NCI-H460 (cell line): ENCODE data around the gene KLHL2. TPM values are rescaled to one million over a fixed set of nuclear protein-coding genes. Genes with fewer than 3 reads are reported as not detected.
"Not testable (repeated sequence)": the region's sequence is repeated elsewhere in the genome, so short reads cannot be mapped to it uniquely, and the experiment has no call there.

Experiments
- DNase-seq: peaks from one replicate; pipeline ENCODE4 v3.0.0-alpha.2; 2016; ENCODE audit warnings: low read depth; ENCODE audit errors: extremely low read depth
- total RNA-seq: library from RNA; depleted of rRNA; stranded (reverse); fragments of >200 nt; shearing (Covaris generic); gene quantifications from 2 replicates; pipeline ENCODE4 v1.2.3, GENCODE V29; 2014

The KLHL2 gene
- total RNA-seq, 1 experiment from 2014 or later = 14.4 TPM

- DNase-seq = not testable (repeated sequence)
Observed at GRCh38 chr4:165229490-165230200, 22.3 kb downstream of the KLHL2 start.

DNA sequence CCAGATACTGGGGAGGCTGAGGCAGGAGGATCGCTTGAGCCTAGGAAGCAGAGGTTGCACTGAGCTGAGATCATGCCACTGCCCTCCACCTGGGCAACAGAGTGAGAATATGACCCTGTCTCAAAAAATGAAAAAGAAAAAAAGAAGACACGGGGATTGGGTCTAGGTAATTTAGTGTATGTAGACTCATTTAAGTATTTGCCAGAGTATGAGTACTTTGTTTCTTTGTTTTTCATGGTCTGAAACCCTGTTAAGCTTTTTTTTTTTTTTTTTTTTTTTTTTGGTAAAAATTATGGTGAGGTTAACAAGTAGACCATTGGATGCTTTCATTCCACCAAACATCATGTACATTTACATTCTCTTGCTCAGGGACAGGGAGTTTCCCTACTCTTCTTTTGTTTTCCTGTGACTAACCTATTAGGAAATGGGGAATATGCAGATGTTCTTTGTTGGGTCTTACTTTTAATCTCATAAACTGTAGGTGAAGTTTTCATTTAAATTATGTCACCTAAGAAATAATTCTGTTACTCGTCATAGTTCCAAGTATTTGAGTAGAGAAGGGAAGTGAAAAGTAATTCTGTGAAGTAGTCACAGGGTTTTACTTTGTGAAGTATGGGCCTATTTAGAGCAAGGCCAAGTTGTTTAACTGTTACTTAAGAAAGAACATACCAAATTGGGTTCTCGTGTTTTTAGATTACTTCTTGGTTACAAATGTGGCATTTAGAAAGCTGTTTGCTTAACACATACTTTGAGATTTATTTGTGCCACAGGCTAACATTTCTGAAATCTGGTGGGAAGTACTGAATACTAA, 25.5 kb downstream of the KLHL2 start:
- not testable (repeated sequence) for DNase-seq

- DNase-seq = no peak
Observed at GRCh38 chr4:165234766-165235165, 27.4 kb downstream of the KLHL2 start.

DNA sequence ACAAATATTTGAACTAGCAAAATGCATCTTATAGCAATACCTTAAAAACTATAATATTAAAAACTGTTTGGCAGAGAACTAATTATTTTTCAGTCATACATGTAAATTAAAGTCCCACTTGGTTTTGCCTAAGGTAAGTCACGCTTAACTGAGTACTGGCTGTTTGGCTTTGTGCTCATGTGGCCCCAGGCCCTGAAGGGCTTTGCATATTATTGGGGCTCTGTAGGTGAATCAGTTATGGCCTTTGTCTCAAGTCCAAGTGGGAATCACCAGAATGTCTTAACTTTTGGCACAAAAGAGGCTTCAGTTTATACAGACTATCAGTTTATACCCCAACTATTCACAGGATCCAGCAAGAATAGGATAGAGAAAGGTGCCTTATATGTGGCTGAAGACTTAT, 29.5 kb downstream of the KLHL2 start:
- DNase-seq = not testable (repeated sequence)

DNA sequence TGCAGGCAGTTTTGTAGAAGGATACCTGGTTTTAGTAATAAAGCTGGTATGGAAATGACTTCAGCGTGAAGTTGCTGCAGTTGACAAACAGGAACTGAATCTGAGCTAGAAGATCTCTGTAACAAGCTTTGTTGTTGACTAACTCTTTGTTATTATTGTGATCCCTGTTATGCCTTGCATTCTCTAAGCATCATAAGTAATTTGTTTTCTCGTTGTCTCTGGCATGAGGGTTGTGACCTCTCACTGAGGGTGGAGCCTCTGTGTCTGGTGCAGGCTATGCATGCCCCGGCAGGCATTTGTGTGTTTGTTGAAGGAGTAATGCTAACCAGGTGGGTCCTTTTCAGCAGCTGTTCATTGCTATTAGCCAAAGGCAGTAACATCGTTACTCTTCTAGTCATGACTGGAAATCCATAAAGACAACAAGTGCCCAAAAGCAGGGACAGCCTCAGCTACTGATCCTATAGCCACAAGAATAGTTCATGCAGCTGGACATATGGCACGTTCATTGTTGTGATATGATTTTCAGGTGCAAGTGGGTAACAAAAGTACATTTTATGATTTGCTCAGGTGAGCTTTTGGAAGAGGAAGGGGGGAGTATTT, 30.8 kb downstream of the KLHL2 start:
- DNase-seq = not testable (repeated sequence)

- not testable (repeated sequence) for DNase-seq
Observed at GRCh38 chr4:165240761-165241160, 33.4 kb downstream of the KLHL2 start.

GRCh38 chr4:165244148-165244547, 36.8 kb downstream of the KLHL2 start:
- not testable (repeated sequence) for DNase-seq

DNA sequence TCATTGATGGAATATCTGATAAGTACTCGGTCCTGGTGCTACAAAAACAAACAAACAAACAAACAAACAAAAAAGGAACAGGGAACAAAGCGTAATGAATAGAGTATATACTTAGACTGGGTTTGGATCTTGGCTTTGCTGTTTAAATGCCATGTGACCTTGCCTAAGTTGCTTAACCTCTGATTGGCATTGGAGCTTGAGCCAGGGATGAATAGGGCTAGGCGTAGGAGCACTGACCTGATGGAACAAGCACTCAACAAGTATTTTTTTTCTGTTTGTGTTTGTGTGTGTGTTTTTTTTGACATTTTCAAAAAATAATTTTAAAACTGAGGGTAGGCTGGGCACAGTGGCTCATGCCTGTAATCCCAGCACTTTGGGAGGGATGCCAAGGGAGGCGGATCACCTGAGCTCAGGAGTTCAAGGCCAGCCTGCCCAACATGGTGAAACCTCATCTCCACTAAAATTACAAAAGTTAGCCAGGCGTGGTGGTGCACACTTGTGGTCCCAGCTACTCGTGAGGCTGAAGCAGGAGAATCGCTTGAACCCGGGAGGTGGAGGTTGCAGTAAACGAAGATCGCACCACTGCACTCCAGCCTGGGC, 37.3 kb downstream of the KLHL2 start:
- DNase-seq = not testable (repeated sequence)

GRCh38 chr4:165248102-165248501, 40.7 kb downstream of the KLHL2 start:
- DNase-seq = no peak

DNA sequence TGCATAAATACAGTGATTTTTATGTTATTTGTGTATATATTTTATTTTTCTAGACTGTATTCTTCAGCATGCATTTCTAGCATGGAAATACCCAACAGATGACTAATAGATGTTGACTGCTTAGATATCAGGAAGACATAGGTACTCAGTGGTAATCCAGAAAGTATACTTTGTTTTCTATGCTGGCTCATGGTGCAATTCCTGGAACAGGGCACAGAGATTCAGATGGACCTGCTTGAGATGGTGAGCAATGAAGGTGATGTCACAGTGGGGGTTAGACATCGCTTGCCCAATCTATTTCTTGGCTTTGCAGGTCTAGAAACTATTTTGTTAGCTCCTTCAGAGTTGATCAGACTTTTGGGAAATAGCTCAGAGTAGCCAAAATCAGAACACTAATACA, 41.5 kb downstream of the KLHL2 start:
- DNase-seq = not testable (repeated sequence)

DNA sequence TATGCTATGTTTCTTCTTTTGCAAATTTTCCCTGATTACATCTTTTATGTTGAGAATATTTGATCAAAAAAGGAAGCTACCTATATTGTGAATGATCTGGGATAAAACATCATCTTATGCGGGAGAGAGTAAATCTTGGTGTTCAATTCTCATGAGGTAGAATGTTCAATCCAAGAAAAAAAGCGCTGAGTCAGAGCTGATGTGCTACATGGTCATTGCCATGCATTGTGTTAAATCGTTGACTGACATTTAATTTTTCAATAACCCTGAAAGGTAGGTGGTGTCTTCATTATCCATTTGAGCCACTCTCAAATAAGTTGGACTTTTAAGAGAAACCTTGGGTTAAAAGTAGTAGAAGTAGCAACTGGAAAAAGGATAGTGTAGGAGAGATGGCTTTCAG, 47.4 kb downstream of the KLHL2 start:
- DNase-seq = not testable (repeated sequence)

DNA sequence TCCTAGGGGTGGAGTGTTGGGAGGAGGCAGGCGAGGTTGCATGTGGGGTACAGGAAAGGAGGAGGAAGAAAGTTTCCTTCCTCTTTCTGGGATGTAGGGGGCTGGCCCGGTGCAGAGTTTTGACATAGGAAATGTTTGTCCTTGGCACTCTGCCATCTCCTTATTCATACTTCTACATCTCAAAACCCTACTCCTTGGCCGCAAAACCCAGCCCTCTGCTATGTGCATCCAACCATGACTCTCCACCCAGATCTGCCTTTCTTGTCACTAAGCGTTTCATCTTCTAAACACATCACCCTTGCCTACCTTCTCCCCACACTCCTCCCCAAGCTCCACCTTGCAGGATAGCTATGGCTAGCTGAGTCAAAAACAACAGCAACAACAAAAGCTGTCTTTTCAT, 48.1 kb downstream of the KLHL2 start:
- DNase-seq = not testable (repeated sequence)

DNA sequence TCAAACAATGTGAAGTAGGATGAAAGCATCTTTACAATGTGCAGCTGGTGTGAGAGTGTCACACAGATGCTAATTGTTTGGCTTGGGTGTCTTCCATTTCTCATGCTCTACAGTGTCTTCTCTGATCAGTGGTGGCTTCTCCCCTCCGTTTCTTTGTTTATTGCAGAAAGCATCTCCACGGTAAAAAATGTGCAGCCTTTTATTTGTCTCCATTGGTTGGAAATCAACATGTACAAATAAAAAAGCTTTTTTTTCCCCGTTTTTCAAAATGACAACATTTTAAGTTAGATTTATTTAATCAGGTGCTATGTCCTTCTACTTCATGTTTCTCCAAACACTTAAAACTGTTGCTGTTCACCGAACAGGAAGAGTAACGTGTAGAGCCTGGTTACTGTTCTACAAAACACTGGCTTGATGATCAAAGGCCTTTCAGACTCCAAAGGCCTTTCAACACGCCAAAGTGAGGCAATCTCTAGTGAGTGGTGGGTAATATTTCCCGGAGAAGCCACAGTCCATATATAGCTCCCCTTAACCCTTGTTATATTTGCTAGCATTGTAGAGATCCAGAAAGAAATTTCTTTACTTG, 48.8 kb downstream of the KLHL2 start:
- not testable (repeated sequence) for DNase-seq

DNA sequence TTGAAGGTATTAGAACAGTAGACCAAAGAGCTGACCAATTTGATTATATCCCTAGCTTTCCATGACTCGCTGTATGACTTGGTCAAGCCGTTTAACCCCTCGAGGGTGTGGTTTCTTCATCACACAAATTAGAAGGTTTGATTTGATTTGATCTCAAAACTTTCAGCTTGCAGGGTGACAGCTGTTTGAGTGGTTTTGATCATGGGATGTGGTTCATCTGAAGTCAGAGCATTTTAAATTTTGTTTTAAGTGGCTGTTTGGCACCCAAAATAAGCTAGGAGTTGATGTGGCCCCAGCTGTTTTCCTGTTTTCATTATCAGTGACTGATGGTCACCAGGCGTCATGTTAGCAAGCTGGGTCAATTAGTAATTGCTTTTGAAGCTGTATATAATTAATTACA, 52.4 kb downstream of the KLHL2 start:
- not testable (repeated sequence) for DNase-seq

DNA sequence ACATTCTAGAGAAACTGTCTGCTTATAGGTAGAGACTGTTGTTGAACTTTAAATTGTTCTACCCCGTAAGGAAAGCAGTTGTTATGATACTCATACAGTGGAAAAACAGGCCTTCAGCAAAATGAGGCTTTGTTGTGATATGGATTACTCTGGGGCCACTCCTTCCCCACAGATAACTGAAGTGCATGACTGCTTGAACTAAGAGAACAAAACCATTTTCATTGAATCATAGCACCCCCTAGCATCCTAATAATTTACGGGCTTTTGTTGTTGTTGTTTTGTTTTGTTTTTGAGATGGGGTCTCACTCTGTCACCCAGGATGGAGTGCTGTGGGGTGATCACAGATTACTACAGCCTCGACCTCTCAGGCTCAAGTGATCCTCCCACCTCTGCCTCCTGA, 54.9 kb downstream of the KLHL2 start:
- DNase-seq = not testable (repeated sequence)

GRCh38 chr4:165263466-165263865, 56.1 kb downstream of the KLHL2 start:
- DNase-seq = not testable (repeated sequence)

- not testable (repeated sequence) for DNase-seq
Observed at GRCh38 chr4:165269931-165270330, 62.6 kb downstream of the KLHL2 start.

DNA sequence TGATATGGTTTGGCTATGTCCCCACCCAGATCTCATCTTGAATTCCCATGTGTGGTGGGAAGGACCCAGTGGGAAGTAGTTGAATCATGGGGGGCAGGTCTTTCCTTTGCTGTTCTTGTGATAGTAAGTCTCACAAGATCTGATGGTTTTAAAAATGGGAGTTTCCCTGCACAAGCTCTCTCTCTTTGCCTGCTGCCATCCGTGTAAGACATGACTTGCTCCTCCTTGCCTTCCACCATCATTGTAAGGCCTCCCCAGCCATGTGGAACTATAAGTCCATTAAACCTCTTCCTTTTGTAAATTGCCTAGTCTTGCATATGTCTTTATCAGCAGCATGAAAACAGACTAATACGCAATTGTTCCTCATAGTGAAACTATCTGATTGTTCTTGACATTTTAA, 66.1 kb downstream of the KLHL2 start:
- not testable (repeated sequence) for DNase-seq

GRCh38 chr4:165275357-165275756, 68.0 kb downstream of the KLHL2 start:
- DNase-seq = not testable (repeated sequence)

GRCh38 chr4:165279531-165279930, 72.2 kb downstream of the KLHL2 start:
- DNase-seq = not testable (repeated sequence)

GRCh38 chr4:165284697-165285096, 77.3 kb downstream of the KLHL2 start:
- DNase-seq = not testable (repeated sequence)
